ENCODE measurements around the gene CTTN. TPM values are rescaled to one million over a fixed set of nuclear protein-coding genes. Genes with fewer than 3 reads are reported as not detected.

CTTN gene
- total RNA-seq, result 100 to 1,000 TPM; 280 to 390 (median 327) TPM
- polyA plus RNA-seq, result 10 to 100 TPM; 69.8 to 83.8 (median 78.5) TPM
- long read RNA-seq, donor 1, partial matches to known transcripts, result 0 of 2 reads
- long read RNA-seq, donor 1, other reads (novel, unspliced or antisense), result 0 of 2 reads
- long read RNA-seq, donor 2, transcript CTTN-201 (18 exons, 3,272 nt), result major isoform, 5 of 8 reads
- long read RNA-seq, donor 2, partial matches to known transcripts, result 0 of 8 reads
- long read RNA-seq, donor 2, other reads (novel, unspliced or antisense), result 0 of 8 reads
- long read RNA-seq, donor 3, partial matches to known transcripts, result 0 of 8 reads
- long read RNA-seq, donor 3, other reads (novel, unspliced or antisense), result 0 of 8 reads
- long read RNA-seq, donor 4, result 0 reads
- long read RNA-seq, donor 5, partial matches to known transcripts, result 9 of 18 reads
- long read RNA-seq, donor 5, other reads (novel, unspliced or antisense), result 0 of 18 reads
- long read RNA-seq, donor 6, transcript CTTN-201 (18 exons, 3,272 nt), result major isoform, 11 of 51 reads
- long read RNA-seq, donor 6, transcript CTTN-206 (4 exons, 1,087 nt), result minor isoform, 8 of 51 reads
- long read RNA-seq, donor 6, partial matches to known transcripts, result 26 of 51 reads
- long read RNA-seq, donor 6, other reads (novel, unspliced or antisense), result 0 of 51 reads
- long read RNA-seq, donor 7, partial matches to known transcripts, result 15 of 17 reads
- long read RNA-seq, donor 7, other reads (novel, unspliced or antisense), result 0 of 17 reads
- long read RNA-seq, donor 8, partial matches to known transcripts, result 175 of 187 reads
- long read RNA-seq, donor 8, other reads (novel, unspliced or antisense), result 0 of 187 reads
- long read RNA-seq, donor 9, partial matches to known transcripts, result 6 of 17 reads
- long read RNA-seq, donor 9, other reads (novel, unspliced or antisense), result 0 of 17 reads
- long read RNA-seq, donor 10, partial matches to known transcripts, result 0 of 1 reads
- long read RNA-seq, donor 10, other reads (novel, unspliced or antisense), result 0 of 1 reads

- H3K27ac ChIP-seq, result peak within 1 kb of the TSS; percentile 92 to 97 (median 95)
- H3K9me3 ChIP-seq, result no peaks in the 10 kb centered on the region
- peaks cover 0 to 19% (median 0%) of the 10 kb centered on the region in 3 donors for H3K27me3 ChIP-seq
- H3K4me1 ChIP-seq, result peaks cover 17 to 62% (median 49%) of the 10 kb centered on the region in 4 donors
- intact Hi-C loops (cut with DNase I; ENCODE audit: low total_unique reads), result no loop called here
- peak; percentile 83 to 93 for DNase-seq
- no peaks in the 10 kb centered on the region for H3K36me3 ChIP-seq
- TF ChIP-seq POLR2A (IDR thresholded peaks at IDR 0.05), result peak in 1 of 4 donors; percentile 59
- TF ChIP-seq POLR2AphosphoS5 (IDR thresholded peaks at IDR 0.05), result peak; percentile 8 to 79 (median 72)
- no peak for TF ChIP-seq EP300 (IDR thresholded peaks at IDR 0.05)
- TF ChIP-seq, protein P1, sequence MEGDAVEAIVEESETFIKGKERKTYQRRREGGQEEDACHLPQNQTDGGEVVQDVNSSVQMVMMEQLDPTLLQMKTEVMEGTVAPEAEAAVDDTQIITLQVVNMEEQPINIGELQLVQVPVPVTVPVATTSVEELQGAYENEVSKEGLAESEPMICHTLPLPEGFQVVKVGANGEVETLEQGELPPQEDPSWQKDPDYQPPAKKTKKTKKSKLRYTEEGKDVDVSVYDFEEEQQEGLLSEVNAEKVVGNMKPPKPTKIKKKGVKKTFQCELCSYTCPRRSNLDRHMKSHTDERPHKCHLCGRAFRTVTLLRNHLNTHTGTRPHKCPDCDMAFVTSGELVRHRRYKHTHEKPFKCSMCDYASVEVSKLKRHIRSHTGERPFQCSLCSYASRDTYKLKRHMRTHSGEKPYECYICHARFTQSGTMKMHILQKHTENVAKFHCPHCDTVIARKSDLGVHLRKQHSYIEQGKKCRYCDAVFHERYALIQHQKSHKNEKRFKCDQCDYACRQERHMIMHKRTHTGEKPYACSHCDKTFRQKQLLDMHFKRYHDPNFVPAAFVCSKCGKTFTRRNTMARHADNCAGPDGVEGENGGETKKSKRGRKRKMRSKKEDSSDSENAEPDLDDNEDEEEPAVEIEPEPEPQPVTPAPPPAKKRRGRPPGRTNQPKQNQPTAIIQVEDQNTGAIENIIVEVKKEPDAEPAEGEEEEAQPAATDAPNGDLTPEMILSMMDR (IDR thresholded peaks at IDR 0.05), result no peak
- H3K4me3 ChIP-seq, result peak within 1 kb of the TSS; percentile 90 to 97 (median 94)
- 0 to 1% (median 0%) methylated on average over 53 to 90 of the region's 93 CpGs for WGBS, 5 donors
Observed at GRCh38 chr11:70397983-70398833, at the start of gene CTTN. Gene CTTN (plus strand): TSS chr11:70398529. CDS start chr11:70407298, 8,769 bp downstream.

DNA sequence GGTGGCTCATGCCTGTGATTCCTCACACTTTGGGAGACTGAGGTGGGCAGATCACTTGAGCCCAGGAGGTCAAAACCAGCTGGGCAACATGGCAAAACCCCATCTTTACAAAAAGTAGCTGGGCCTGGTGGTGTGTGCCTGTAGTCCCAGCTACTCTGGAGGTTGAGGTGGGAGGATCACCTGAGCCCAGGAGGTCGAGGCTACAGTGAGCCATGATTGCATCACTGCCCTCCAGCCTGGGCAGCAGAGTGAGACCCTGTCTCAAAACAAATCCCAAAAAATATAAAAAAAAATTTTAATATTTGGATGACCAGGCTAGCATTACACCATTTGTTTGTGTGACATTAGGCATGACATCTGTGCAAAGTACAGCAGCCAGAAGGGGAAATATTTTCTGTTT lies 49.7 kb upstream of the CTTN start:
- WGBS, 5 donors, result 86 to 100% (median 93%) methylated on average over 1 of the region's 1 CpG
- H3K27ac ChIP-seq, result no peak overlapping the region
- intact Hi-C loops (cut with DNase I; ENCODE audit: low total_unique reads), result no loop called here
- DNase-seq, result no peak
- H3K9me3 ChIP-seq, result no peaks in the 10 kb centered on the region
- H3K27me3 ChIP-seq, result no peaks in the 10 kb centered on the region
- TF ChIP-seq EP300 (IDR thresholded peaks at IDR 0.05) (no peak), POLR2AphosphoS5 (IDR thresholded peaks at IDR 0.05) (no peak), POLR2A (IDR thresholded peaks at IDR 0.05) (no peak)
- TF ChIP-seq, protein P1 (IDR thresholded peaks at IDR 0.05), result no peak
- no peak overlapping the region for H3K4me3 ChIP-seq
- H3K36me3 ChIP-seq, result peaks cover 43 to 91% (median 84%) of the 10 kb centered on the region in 4 donors
- no peaks in the 10 kb centered on the region for H3K4me1 ChIP-seq

DNA sequence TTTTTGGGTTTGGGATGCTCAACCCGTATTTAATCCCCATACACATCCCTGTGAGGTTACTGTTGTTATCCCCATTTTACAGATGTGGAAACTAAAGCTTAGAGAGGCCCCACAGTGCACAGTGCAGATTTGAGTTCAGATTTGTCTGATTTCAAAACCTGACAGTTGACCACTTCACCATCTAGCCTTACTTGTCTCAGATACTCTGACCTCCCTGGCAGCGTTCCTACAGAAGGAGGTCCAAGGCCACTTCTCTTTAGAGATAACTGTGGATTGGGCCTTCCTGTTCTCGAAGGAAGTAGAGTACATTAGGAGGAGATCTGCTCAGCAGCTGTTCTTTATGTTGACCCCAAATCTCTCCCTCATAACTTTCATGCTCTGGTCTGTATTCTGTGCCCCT lies 46.7 kb upstream of the CTTN start:
- intact Hi-C loops (cut with DNase I; ENCODE audit: low total_unique reads), result no loop called here
- TF ChIP-seq POLR2AphosphoS5 (IDR thresholded peaks at IDR 0.05), result no peak
- TF ChIP-seq POLR2A (IDR thresholded peaks at IDR 0.05), result no peak
- TF ChIP-seq, protein P1 (IDR thresholded peaks at IDR 0.05), result no peak
- TF ChIP-seq EP300 (IDR thresholded peaks at IDR 0.05), result no peak
- WGBS, 5 donors, result 73 to 80% (median 76%) methylated on average over 3 of the region's 3 CpGs
- Histone ChIP-seq H3K27me3 (no peaks in the 10 kb centered on the region), H3K36me3 (peaks cover 54 to 93% (median 87%) of the 10 kb centered on the region in 4 donors), H3K4me3 (no peak overlapping the region), H3K4me1 (no peaks in the 10 kb centered on the region), H3K27ac (no peak overlapping the region), H3K9me3 (no peaks in the 10 kb centered on the region)
- no peak for DNase-seq
